ENCODE results near the gene KRT10. TPM values are rescaled to one million over a fixed set of nuclear protein-coding genes. Genes with fewer than 3 reads are reported as not detected.

Gene KRT10
- total RNA-seq, 3 donors from 2014 or later (not counting 1 experiment from before 2014, with no cell fraction given), result 23.6 to 35.9 (median 25.5) TPM

GRCh38 chr17:40791787-40792436, 30.5 kb downstream of the KRT10 start:
- H3K4me1 Mint-ChIP-seq, result no peaks in the 10 kb centered on the region
- H3K36me3 Mint-ChIP-seq, result no peaks in the 10 kb centered on the region
- H3K9me3 ChIP-seq (ENCODE audit: control insufficient read depth, insufficient read depth, low read length), result no peaks in the 10 kb centered on the region
- peaks cover 34 to 60% of the 10 kb centered on the region in 2 donors for H3K27me3 Mint-ChIP-seq (ENCODE audit: low read depth in 2 of 2)
- WGBS (ENCODE audit: insufficient coverage), result 51% methylated on average over 5 of the region's 6 CpGs
- ATAC-seq (no peak), DNase-seq (peak in 1 of 2 donors; percentile 19)
- no peak overlapping the region for H3K4me3 Mint-ChIP-seq
- H3K4me1 ChIP-seq (ENCODE audit: control insufficient read depth, insufficient read depth, low read length), result no peaks in the 10 kb centered on the region
- H3K9me3 Mint-ChIP-seq, result no peaks in the 10 kb centered on the region
- H3K36me3 ChIP-seq (ENCODE audit: control insufficient read depth, insufficient read depth, low read length), result no peaks in the 10 kb centered on the region
- intact Hi-C loops (cut with micrococcal nuclease), result no loop called here
- no peak overlapping the region for H3K4me3 ChIP-seq (ENCODE audit: low read length)
- H3K27ac Mint-ChIP-seq, result no peak overlapping the region
- no peak overlapping the region for H3K27ac ChIP-seq (ENCODE audit: low read length)
- TF ChIP-seq CTCF (IDR thresholded peaks at IDR 0.05), result no peak
- H3K27me3 ChIP-seq (ENCODE audit: control insufficient read depth, insufficient read depth, low read length), result peaks cover 11% of the 10 kb centered on the region

GRCh38 chr17:40791111-40791510, 31.3 kb downstream of the KRT10 start:
- no peaks in the 10 kb centered on the region for H3K9me3 Mint-ChIP-seq
- Histone ChIP-seq H3K27ac (ENCODE audit: low read length) (no peak overlapping the region), H3K27me3 (ENCODE audit: control insufficient read depth, insufficient read depth, low read length) (peaks cover 10% of the 10 kb centered on the region), H3K4me1 (ENCODE audit: control insufficient read depth, insufficient read depth, low read length) (no peaks in the 10 kb centered on the region), H3K4me3 (ENCODE audit: low read length) (no peak overlapping the region), H3K9me3 (ENCODE audit: control insufficient read depth, insufficient read depth, low read length) (no peaks in the 10 kb centered on the region), H3K36me3 (ENCODE audit: control insufficient read depth, insufficient read depth, low read length) (no peaks in the 10 kb centered on the region)
- DNase-seq, result no peak
- no peak for ATAC-seq
- no peaks in the 10 kb centered on the region for H3K4me1 Mint-ChIP-seq
- H3K4me3 Mint-ChIP-seq, result no peak overlapping the region
- no peak overlapping the region for H3K27ac Mint-ChIP-seq
- H3K36me3 Mint-ChIP-seq, result no peaks in the 10 kb centered on the region
- intact Hi-C loops (cut with micrococcal nuclease), result no loop called here
- peaks cover 28 to 53% of the 10 kb centered on the region in 2 donors for H3K27me3 Mint-ChIP-seq (ENCODE audit: low read depth in 2 of 2)
- WGBS (ENCODE audit: insufficient coverage), result 85% methylated on average over 1 of the region's 1 CpG
- TF ChIP-seq CTCF (IDR thresholded peaks at IDR 0.05), result no peak

GRCh38 chr17:40782450-40782849, 40.0 kb downstream of the KRT10 start, which contains the start of gene KRT27:
Gene KRT27, minus strand, starts transcription at chr17:40782550. Its CDS starts 57 bp downstream, at chr17:40782493.
- Mint-ChIP-seq H3K9me3 (no peaks in the 10 kb centered on the region), H3K36me3 (no peaks in the 10 kb centered on the region), H3K27me3 (ENCODE audit: low read depth in 2 of 2) (peaks cover 31 to 62% of the 10 kb centered on the region in 2 donors), H3K4me1 (no peaks in the 10 kb centered on the region), H3K27ac (no peak within 1 kb of the TSS), H3K4me3 (no peak within 1 kb of the TSS)
- intact Hi-C loops (cut with micrococcal nuclease), result no loop called here
- Histone ChIP-seq H3K4me3 (ENCODE audit: low read length) (no peak within 1 kb of the TSS), H3K9me3 (ENCODE audit: control insufficient read depth, insufficient read depth, low read length) (no peaks in the 10 kb centered on the region), H3K27ac (ENCODE audit: low read length) (no peak within 1 kb of the TSS), H3K27me3 (ENCODE audit: control insufficient read depth, insufficient read depth, low read length) (peaks cover 19% of the 10 kb centered on the region), H3K4me1 (ENCODE audit: control insufficient read depth, insufficient read depth, low read length) (peaks cover 5% of the 10 kb centered on the region), H3K36me3 (ENCODE audit: control insufficient read depth, insufficient read depth, low read length) (no peaks in the 10 kb centered on the region)
- ATAC-seq (no peak), DNase-seq (no peak)
- 92% methylated on average over 4 of the region's 4 CpGs for WGBS (ENCODE audit: insufficient coverage)
- TF ChIP-seq CTCF (IDR thresholded peaks at IDR 0.05), result no peak
